A673 (cell line): ENCODE results near the gene TBL2. TPM values are rescaled to one million over a fixed set of nuclear protein-coding genes. Genes with fewer than 3 reads are reported as not detected.
A peak's percentile ranks its signal among the peaks of the same experiment; 100 is the strongest.

Experiments used
- BruUV-seq: library from RNA; stranded (reverse); fragments of 400-500 nt; replicated peaks from 2 replicates; lab custom pipeline; 2021; lab: Mats Ljungman, UMichigan
- CTCF ChIA-PET: fragments of 300-600 bp; sonication (Branson Sonifier 250); formaldehyde crosslinking; loops from one replicate; lab custom pipeline; 2022; ENCODE audit warnings: antibody characterized with exemption; lab: Charles Lee
- POLR2A ChIA-PET: fragments of 300-600 bp; sonication (Branson Sonifier 250); formaldehyde crosslinking; loops from one replicate; lab custom pipeline; 2022; ENCODE audit warnings: antibody characterized with exemption; ENCODE audit not compliant: low non-redundant PET; lab: Charles Lee
- DNase-seq: peaks from one replicate; pipeline ENCODE4 v3.0.0-alpha.2; 2015; ENCODE audit warnings: low spot score
- H3K27ac ChIP-seq: fragments of 200-600 bp; sonication (generic); 2 replicates; pipeline ENCODE4 v1.5.1; 2016; ENCODE audit warnings: mixed run types, low read depth, mild to moderate bottlenecking, mixed read lengths, antibody characterized with exemption, low read length; ENCODE audit not compliant: poor library complexity, severe bottlenecking
- H3K27me3 ChIP-seq: fragments of 200-600 bp; sonication (generic); replicated peaks from 2 replicates; pipeline ENCODE4 v1.6.1; 2017; ENCODE audit warnings: mixed run types, low read depth, mild to moderate bottlenecking, mixed read lengths, antibody characterized with exemption, low read length; ENCODE audit not compliant: insufficient read depth, poor library complexity
- H3K36me3 ChIP-seq: fragments of 200-600 bp; sonication (generic); 2 replicates; pipeline ENCODE4 v1.6.1; 2016; ENCODE audit warnings: mixed run types, mild to moderate bottlenecking, mixed read lengths, antibody characterized with exemption, low read length; ENCODE audit not compliant: insufficient read depth, poor library complexity, severe bottlenecking
- H3K4me1 ChIP-seq: fragments of 200-600 bp; sonication (generic); 2 replicates; pipeline ENCODE4 v1.6.1; 2017; ENCODE audit warnings: mixed run types, mild to moderate bottlenecking, mixed read lengths, antibody characterized with exemption, low read length; ENCODE audit not compliant: insufficient read depth, poor library complexity, severe bottlenecking
- H3K4me3 ChIP-seq: fragments of 200-600 bp; sonication (generic); 2 replicates; pipeline ENCODE4 v1.5.1; 2016; ENCODE audit warnings: low read depth, mixed run types, mild to moderate bottlenecking, mixed read lengths, low read length; ENCODE audit not compliant: poor library complexity, severe bottlenecking
- H3K9me3 ChIP-seq: fragments of 200-600 bp; sonication (generic); 2 replicates; pipeline ENCODE4 v1.6.1; 2016; ENCODE audit warnings: mixed run types, low read depth, mild to moderate bottlenecking, mixed read lengths, antibody characterized with exemption, low read length; ENCODE audit not compliant: poor library complexity, severe bottlenecking
- CTCF ChIP-seq: fragments of 300-800, 200-600 bp; sonication (generic); conservative IDR thresholded peaks from 2 replicates; pipeline ENCODE4 v1.5.1; 2017; ENCODE audit warnings: low read depth, mild to moderate bottlenecking, antibody characterized with exemption, low read length, moderate library complexity, mixed read lengths
- EZH2 ChIP-seq: fragments of 200-600 bp; sonication (generic); IDR thresholded peaks from 2 replicates; pipeline ENCODE4 v1.6.1; 2017; ENCODE audit warnings: borderline replicate concordance, low read depth, mild to moderate bottlenecking, mixed read lengths, antibody characterized with exemption, low read length; ENCODE audit not compliant: poor library complexity, severe bottlenecking
- intact Hi-C: fragments of 100-400 bp; cut with micrococcal nuclease; formaldehyde crosslinking; loops from one replicate; pipeline ENCODE4 v1.10.0; 2022; ENCODE audit not compliant: unreplicated experiment
- total RNA-seq: library from RNA; stranded (reverse); gene quantifications from 2 replicates; pipeline ENCODE4 v1.2.3, GENCODE V29; 2021

TBL2 gene
- total RNA-seq, 1 experiment from 2014 or later = 51.9 TPM

GRCh38 chr7:73518470-73518869 lies 59.9 kb downstream of the TBL2 start:
- BruUV-seq = no TSS peak
- H3K27me3 ChIP-seq = no peaks in the 10 kb centered on the region

More at GRCh38 chr7:73518470-73518869, 59.9 kb downstream of the TBL2 start:
- POLR2A ChIA-PET = interaction anchor here (0.6 kb wide), 1 partner anchor 78 kb away, joined by 3 read pairs; no protein-coding TSS in a partner anchor
- no peak for DNase-seq
- Histone ChIP-seq H3K4me1 (peaks cover 17% of the 10 kb centered on the region), H3K9me3 (no peaks in the 10 kb centered on the region), H3K27ac (no peak overlapping the region), H3K4me3 (peak overlapping the region; percentile 92), H3K36me3 (peaks cover 52% of the 10 kb centered on the region)
- TF ChIP-seq CTCF (no peak), EZH2 (no peak)
- CTCF ChIA-PET = no interaction called here
- intact Hi-C loops = loop anchor here (10.0 kb wide), 1 partner anchor 64 kb away; no protein-coding TSS in a partner anchor

Other genes with a start within 250 kb of the TBL2 start
- gene FZD9, start 144.8 kb downstream of the TBL2 start, total RNA-seq = 1.3 and 1.7 TPM in 2 replicates
- gene BAZ1B, start 56.3 kb downstream of the TBL2 start, total RNA-seq = 122 and 127 TPM in 2 replicates
- gene BCL7B, start 20.9 kb downstream of the TBL2 start, total RNA-seq = 53.0 and 56.3 TPM in 2 replicates
- gene MLXIPL, start 45.9 kb upstream of the TBL2 start, total RNA-seq = 17.4 and 20.6 TPM in 2 replicates
- 8.7 and 10.1 TPM in 2 replicates for gene VPS37D, start 89.3 kb upstream of the TBL2 start, total RNA-seq
- gene DNAJC30, start 104.9 kb upstream of the TBL2 start, total RNA-seq = 11.1 and 11.8 TPM in 2 replicates
- gene BUD23, start 105.0 kb upstream of the TBL2 start, total RNA-seq = 133 and 138 TPM in 2 replicates
- gene STX1A, start 141.1 kb upstream of the TBL2 start, total RNA-seq = 37.8 and 47.1 TPM in 2 replicates
- 20.7 and 22.9 TPM in 2 replicates for gene ABHD11, start 160.2 kb upstream of the TBL2 start, total RNA-seq
- not detected in 2 replicates for gene CLDN3, start 191.7 kb upstream of the TBL2 start, total RNA-seq